GM12892 (cell line): Measurements from ENCODE around the gene LMOD3.
A peak's percentile ranks its signal among the peaks of the same experiment; 100 is the strongest.

ENCODE experiments used
- DNase-seq: peaks from one replicate; pipeline ENCODE4 v3.0.0; 2011; ENCODE audit not compliant: insufficient read length
- FAIRE-seq: peaks from 2 replicates; lab custom pipeline; 2011; peaks lifted over from hg19 to GRCh38; lab: Jason Lieb, UNC
- POLR2A ChIP-seq: IDR thresholded peaks from 2 replicates; pipeline ENCODE4 v1.6.1; 2011; ENCODE audit warnings: low read depth, low read length, control low read depth
- POLR2AphosphoS5 ChIP-seq: IDR thresholded peaks from 2 replicates; pipeline ENCODE4 v1.6.1; 2011; ENCODE audit warnings: low read depth, low read length, control low read depth
- TAF1 ChIP-seq: IDR thresholded peaks from 2 replicates; pipeline ENCODE4 v1.6.1; 2011; ENCODE audit warnings: low read depth, mild to moderate bottlenecking, control low read depth, low read length, borderline replicate concordance

The LMOD3 gene

DNA sequence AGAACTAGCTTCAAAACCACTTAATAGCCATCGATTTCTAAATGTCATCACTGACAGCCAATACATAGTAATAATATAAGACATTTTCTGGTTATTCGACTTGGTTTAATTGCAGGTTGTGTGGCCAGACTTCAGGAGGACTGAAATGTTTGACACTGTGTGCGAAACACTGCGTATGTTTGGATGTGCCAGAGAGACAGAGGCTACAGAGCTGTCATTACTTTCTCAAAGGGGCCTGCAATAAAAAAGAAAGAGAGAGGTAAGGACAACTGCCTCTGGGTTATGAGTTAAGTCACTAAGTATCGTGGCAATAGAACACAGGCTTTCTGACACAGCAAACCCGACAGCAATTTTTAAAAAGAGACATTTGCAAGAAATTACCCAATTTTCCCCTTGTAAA, 882 bp downstream of the LMOD3 start:
- FAIRE-seq (no peak), DNase-seq (no peak)
- TF ChIP-seq POLR2A (no peak), POLR2AphosphoS5 (no peak), TAF1 (no peak)

GRCh38 chr3:69120879-69121464, 1.4 kb downstream of the LMOD3 start:
- DNase-seq, result peak; percentile 16
- TF ChIP-seq TAF1 (no peak), POLR2AphosphoS5 (no peak), POLR2A (no peak)
- FAIRE-seq, result peak; percentile 94

DNA sequence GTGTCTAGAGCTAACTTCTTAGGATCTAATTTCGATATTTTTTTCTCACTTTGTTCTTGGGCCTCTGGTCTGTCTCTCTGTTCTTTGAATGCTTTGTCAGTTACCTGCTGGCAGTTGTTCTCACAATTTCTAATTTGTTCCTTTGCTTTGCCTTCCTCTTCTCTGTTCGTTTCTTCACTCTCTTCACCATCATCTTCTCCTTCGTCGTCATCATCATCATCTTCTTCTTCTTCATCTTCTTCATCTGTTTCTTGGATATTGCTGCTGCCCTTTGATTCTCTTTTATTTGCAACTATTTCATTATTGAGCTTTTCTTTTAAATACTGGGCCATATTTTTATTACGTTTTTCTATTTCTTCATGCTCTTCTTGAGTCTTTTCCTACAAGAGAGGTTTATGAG, 2.7 kb downstream of the LMOD3 start:
- no peak for TF ChIP-seq TAF1
- TF ChIP-seq POLR2AphosphoS5, result no peak
- TF ChIP-seq POLR2A, result no peak
- FAIRE-seq, result no peak
- DNase-seq, result no peak

GRCh38 chr3:69119138-69119537, 3.3 kb downstream of the LMOD3 start:
- FAIRE-seq (peak; percentile 40), DNase-seq (no peak)
- TF ChIP-seq POLR2AphosphoS5 (no peak), TAF1 (no peak), POLR2A (no peak)

GRCh38 chr3:69118555-69118954, 3.8 kb downstream of the LMOD3 start:
- TF ChIP-seq POLR2A (no peak), TAF1 (no peak), POLR2AphosphoS5 (no peak)

GRCh38 chr3:69116897-69117296, 5.5 kb downstream of the LMOD3 start:
- no peak for FAIRE-seq
- DNase-seq, result no peak
- TF ChIP-seq POLR2A (no peak), POLR2AphosphoS5 (no peak), TAF1 (no peak)

More at GRCh38 chr3:69118555-69118954, 3.8 kb downstream of the LMOD3 start:
- DNase-seq (no peak), FAIRE-seq (no peak)

DNA sequence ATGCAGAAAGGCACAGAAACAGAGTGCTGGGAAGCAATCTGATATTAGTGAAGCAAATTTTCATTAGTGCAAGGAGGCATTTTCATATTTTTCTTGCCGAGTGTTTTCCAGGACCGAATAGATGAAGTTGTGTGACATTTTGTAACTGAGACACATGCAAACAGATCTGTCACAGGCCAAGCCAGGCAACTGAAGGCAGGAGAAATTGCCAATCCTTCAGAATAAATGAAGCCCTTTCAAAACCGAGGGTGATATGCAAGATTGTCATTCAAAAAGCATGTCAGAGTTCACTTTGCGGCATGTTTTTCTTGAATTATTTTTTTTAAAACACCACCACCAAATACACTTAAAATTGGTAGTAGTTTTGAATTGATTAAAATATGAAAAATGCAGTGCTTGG, 6.2 kb downstream of the LMOD3 start:
- TF ChIP-seq POLR2A (no peak), TAF1 (no peak), POLR2AphosphoS5 (no peak)
- FAIRE-seq (no peak), DNase-seq (no peak)

DNA sequence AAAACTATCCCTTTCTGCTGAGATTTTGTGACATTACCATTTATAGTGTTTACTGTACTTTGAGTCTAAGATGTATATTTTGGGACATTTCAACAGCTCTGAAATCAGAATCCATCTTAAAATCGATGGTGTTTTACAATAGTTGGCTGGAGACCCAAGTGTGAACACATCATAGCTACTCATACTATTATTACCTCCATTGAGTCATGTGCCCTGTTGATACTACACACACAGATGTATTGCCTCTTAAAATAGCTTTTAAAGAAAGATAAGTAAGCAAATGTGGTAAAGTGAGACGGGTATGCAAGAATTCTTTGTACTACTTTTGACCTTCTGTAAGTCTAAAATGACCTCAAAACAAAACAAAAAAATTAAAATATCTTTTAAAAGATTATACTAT, 6.7 kb downstream of the LMOD3 start:
- FAIRE-seq (no peak), DNase-seq (no peak)
- TF ChIP-seq POLR2A (no peak), POLR2AphosphoS5 (no peak), TAF1 (no peak)

DNA sequence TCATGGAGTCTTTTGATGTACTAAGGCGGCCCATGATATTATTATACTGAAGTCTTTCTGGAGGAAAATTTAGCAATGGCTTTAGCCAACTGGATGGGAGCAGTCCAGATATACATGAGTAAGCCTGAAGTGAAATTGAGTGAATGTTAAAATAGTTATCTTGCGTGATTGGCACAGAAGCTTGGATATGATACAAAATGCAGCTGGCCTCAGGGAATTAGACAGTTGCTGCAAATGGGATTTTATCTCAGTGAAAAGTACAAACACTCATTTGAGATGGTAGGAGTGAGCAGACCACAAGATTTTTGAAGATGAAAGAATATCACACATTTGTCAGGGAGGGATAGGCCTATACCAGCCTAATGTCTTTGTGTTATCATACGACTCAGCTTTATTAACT, 8.9 kb downstream of the LMOD3 start:
- no peak for DNase-seq
- TF ChIP-seq POLR2AphosphoS5, result no peak
- TF ChIP-seq POLR2A, result no peak
- no peak for TF ChIP-seq TAF1
- no peak for FAIRE-seq

- TF ChIP-seq POLR2AphosphoS5 (no peak), POLR2A (no peak), TAF1 (no peak)
- DNase-seq (no peak), FAIRE-seq (no peak)
Observed at GRCh38 chr3:69110941-69111546, 11.4 kb downstream of the LMOD3 start.

GRCh38 chr3:69108811-69109210, 13.6 kb downstream of the LMOD3 start:
- TF ChIP-seq POLR2A (no peak), POLR2AphosphoS5 (no peak), TAF1 (no peak)
- DNase-seq (no peak), FAIRE-seq (no peak)

GRCh38 chr3:69107841-69108240, 14.6 kb downstream of the LMOD3 start:
- FAIRE-seq, result no peak
- TF ChIP-seq TAF1 (no peak), POLR2A (no peak), POLR2AphosphoS5 (no peak)
- no peak for DNase-seq

GRCh38 chr3:69105320-69105719, 17.1 kb downstream of the LMOD3 start:
- no peak for FAIRE-seq
- DNase-seq, result no peak
- TF ChIP-seq POLR2AphosphoS5 (no peak), POLR2A (no peak), TAF1 (no peak)
